Superior temporal gyrus (tissue), 1 donor: ENCODE data around the gene KCNA2.

Experiments used
- DNase-seq: peaks from one replicate; pipeline ENCODE4 v3.0.0-alpha.2; 2016; ENCODE audit errors: extremely low spot score

The KCNA2 gene

DNA sequence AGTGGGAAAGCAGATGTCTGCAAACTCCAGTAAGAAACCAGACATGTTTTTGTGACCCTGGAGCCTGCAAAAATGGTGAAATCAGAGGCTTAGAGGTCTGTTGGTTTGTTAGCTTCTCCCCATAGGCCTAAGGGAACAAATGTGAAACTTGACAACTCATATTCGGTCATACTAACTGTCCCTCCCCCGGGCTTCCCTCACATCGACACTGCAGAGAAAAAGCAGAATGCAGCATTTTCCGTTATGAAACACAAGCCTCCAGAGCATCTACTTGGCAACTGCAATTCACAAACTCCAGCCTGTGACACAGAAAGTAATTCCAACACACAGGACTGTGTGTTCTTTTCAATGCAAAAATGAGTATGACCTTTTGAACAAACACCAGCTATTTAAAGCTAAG, 3.7 kb downstream of the KCNA2 start:
- peak; percentile 72 for DNase-seq

DNA sequence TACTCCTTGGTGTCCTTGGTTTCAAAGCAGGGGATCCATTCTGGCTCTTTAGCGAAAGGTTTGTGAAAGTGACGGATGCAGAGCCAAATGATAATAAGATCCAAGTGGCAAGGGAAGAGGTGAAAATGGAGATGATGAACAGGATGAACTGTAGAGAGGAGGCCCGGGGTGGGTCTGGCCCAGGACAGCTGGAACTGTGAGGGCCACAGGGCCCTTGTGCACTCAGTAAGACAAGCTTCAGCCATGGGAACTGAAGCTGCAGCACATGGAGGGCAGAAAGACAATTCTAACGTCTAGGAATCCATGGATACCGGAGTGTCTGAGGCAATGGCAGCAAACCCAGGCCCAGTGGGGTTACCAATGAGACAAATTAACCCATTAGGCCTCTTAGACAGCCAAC, 4.8 kb downstream of the KCNA2 start:
- no peak for DNase-seq

GRCh38 chr1:110600716-110601115, 5.4 kb downstream of the KCNA2 start:
- DNase-seq: no peak

GRCh38 chr1:110597966-110598365, 8.2 kb downstream of the KCNA2 start:
- no peak for DNase-seq

GRCh38 chr1:110596312-110596711, 9.8 kb downstream of the KCNA2 start:
- no peak for DNase-seq

DNA sequence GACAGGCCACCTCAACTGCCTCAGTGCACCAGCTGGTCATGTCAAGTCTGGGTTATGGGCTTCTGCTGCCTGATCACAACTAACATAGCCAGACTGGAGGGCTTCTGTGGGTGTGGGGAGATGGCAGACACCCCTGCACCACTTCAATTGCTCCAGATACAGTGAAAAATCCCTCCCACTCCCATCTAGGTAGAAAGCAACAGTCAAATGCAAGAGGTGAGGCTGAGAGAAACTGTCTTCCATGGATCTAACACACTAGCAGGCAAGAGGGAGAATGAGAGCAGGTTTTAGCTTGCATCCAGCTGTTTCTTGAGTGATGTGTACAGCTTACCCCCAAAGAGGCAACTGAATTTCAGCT, 10.8 kb downstream of the KCNA2 start:
- no peak for DNase-seq

DNA sequence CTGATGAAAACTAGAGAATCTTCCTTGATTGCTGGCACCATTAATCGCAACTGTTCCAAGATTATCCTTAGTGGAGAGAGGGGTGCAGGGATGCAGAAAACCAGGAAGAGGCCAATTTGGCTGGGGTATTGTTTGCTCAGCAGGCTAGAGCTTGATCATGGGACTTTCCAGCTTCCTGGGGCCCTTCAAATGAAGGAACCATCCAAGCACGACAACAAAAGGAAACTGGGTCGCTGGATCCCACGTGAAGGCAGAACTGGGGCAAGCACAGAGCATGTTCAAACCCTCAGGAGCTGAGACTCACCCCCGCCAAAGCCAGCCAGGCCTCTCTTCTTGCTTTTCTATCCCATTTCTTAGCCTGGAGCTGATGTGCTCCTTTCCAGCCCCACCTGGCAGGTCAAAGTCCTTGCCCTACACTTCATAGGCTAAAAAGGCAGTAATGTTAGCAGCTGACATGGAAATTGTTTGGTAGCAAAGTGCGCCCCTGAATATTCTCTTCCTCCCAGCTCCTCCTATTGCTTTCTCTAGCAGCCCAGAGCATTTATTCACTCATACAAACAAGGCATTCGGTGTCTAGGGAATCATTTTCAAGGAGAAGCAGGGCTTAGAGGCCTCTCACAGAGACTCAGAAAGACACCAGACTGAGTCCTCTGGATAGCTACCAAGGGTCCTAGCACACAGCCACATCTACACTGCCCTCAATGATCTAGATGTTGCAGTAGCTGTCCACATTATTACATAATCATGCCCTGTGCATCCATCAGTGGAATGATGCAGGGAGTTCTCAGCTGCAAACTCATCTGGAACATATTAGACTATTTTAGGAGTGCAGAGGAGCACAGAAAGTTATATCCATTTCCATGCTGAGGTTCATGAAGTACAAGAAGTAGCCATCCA, 11.5 kb downstream of the KCNA2 start:
- DNase-seq: peak; percentile 63

- no peak for DNase-seq
Observed at GRCh38 chr1:110593902-110594301, 12.3 kb downstream of the KCNA2 start.

DNA sequence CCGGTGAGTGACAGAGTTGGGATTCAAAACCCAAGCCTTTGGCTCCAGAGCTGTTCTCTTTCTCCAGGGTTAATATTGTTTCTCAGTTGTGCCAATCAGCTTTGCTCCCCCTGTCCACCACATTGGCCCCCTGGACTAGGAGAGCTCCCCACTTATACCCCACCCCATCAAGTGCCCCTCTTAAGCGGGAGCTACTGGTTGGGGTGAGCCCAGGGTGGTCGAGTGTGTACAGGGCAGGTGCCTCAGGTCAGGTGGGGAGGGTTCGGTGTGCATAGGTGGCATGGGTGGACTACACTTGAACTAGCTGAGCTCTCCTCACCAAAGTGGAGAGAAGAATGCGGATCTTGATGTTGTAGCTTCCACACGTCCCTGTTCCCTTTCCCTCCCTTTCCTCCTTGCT, 14.2 kb downstream of the KCNA2 start:
- no peak for DNase-seq

DNA sequence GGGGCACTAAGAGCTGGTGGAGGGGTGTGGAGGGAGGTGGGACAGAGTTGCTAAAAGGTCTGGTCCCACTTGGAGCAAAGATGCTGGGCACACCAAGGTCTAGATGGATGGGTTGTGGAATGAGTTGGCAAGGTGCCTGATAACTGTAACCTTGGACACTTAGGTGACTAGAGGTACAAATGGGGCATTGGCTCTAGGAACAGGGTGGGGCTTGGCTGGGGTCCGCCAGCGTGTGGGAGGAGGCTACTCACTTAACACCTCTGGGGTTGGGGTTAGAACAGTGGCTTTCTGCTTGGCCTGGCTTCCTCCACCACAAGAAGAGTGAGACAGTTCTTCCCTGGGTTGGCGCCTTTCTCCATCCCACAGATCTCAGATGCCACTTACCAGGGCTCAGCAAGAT, 17.2 kb downstream of the KCNA2 start:
- no peak for DNase-seq

DNA sequence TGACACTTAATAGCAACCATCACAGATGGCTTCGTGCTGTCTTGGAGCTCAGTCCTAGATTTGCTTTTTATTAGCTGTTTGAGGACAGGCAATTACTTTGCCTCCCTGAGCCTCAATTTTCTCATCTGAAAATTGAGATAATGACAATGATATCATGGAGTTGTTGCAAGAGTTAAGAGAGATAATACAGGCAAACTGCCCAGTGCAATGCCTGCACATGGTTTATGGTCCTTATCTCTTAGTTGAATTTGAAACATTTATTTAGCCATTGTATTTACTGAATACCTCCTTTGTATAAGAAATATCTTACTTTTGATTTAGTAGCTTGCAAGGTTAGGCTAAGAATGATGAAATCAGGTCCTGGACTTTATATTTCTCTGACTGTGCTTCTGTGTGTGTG, 17.7 kb downstream of the KCNA2 start:
- DNase-seq: no peak

- no peak for DNase-seq
Observed at GRCh38 chr1:110587906-110588305, 18.3 kb downstream of the KCNA2 start.

GRCh38 chr1:110585481-110585880, 20.7 kb downstream of the KCNA2 start:
- no peak for DNase-seq

- DNase-seq: no peak
Observed at GRCh38 chr1:110584045-110584444, 22.1 kb downstream of the KCNA2 start.

GRCh38 chr1:110583505-110583904, 22.7 kb downstream of the KCNA2 start:
- DNase-seq: no peak

- DNase-seq: peak; percentile 67
Observed at GRCh38 chr1:110582378-110582777, 23.8 kb downstream of the KCNA2 start.

DNA sequence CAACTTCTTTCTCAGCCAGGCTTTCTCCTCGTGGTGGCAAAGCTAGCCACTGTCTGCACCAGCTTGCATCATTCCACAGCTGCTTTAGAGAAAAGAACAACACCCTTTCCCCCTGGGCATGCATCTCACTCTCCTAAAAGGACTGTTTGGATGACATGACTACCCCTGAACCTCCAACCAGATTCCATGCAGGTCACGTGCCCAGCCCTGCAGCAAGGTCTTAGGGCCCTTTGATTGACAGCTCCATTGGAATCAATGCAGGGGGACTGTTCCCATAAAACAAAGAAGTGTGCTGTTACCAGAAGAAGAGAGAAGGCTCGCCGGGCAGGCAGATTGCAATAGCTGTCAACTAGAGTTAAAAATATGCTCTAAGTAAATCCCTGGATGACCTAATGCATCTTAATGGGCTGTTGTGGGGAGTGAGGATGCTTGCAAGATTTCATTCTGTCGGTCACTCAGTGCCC, 24.4 kb downstream of the KCNA2 start:
- DNase-seq: peak; percentile 81

DNA sequence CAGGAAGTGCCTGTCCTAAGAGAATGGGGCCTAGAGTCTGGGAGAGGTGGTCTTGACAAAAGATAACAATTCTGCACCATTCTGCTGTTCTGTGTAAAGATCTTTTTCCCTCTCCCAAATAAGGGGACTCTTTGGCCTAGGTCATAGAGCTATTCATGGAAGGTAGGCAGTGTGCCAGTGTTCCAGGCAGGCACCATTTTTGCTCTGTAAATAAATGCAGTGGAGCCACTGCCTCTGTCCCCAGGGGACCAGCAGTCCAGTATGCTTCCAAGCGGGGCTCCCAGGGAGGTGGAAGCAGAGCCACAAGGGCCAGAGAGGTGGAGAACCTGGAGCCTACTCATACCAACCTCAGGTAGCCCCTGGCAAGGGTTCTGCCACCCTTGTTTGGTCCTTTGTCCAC, 25.9 kb downstream of the KCNA2 start:
- no peak for DNase-seq

- no peak for DNase-seq
Observed at GRCh38 chr1:110579460-110579859, 26.7 kb downstream of the KCNA2 start.

DNA sequence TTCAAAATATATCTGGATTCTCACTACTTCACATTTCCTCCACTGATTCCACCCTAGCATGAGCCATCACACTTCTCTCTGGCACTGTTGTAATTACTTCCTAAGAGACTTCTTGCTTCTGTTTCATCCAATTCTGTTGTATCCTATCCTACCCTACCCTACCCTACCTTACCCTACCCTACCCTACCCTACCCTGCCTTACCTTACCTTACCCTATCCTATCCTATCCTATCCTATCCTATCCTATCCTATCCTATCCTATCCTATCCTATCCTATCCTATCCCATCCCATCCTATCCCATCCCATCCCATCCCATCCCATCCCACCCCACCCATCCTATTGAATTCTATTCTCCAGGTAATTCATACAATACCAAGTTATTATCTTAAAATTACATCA, 29.7 kb downstream of the KCNA2 start:
- DNase-seq: no peak

DNA sequence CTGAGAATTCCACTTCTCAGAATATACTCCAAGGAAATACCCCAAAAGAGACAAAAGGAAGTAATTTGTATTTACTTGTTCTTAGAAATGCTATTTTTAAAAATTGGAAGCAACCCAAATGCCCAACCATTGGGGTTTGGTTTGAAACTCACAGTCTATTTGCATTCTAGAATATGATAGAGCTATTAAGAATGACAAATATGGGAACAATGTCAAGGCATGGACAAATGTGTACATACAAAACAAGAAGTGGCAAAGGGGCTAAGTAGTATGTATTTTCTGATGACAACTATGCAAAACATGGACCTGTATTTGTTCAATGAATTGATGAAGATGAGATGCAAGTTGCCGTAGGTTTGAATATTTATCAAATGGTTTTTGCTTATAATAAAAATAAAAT, 32.8 kb downstream of the KCNA2 start:
- DNase-seq: no peak

DNA sequence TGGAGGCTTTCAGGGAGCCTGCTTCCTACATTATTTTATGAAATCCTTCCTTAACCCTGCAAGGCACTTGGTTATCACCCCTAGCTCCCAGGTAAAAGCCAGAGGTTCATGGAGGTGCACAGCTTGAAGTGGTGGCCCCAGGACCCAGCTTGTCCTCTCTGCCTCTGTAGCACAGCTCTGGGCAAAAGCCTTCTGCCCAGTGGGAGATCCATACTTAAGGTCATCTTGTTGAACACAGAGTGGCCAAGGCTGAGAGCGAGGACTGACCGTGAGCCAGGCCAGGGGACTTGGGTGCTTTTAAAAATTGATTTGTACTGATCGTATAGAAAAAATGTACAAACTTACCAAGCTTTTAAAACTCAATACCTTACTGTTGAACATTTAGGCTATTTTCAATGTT, 33.4 kb downstream of the KCNA2 start:
- no peak for DNase-seq

GRCh38 chr1:110570901-110571300, 35.3 kb downstream of the KCNA2 start:
- DNase-seq: no peak

- DNase-seq: no peak
Observed at GRCh38 chr1:110570307-110570706, 35.9 kb downstream of the KCNA2 start.
